Measurements from ENCODE around the gene CHCHD3.
A peak's percentile ranks its signal among the peaks of the same experiment; 100 is the strongest.
"Not testable (repeated sequence)": the region's sequence is repeated elsewhere in the genome, so short reads cannot be mapped to it uniquely, and the experiment has no call there.

The CHCHD3 gene

GRCh38 chr7:133044722-133045473 is 37.0 kb downstream of the CHCHD3 start:
- no peak for DNase-seq (ENCODE audit: low spot score)

- DNase-seq (ENCODE audit: low spot score), result no peak
Measured at GRCh38 chr7:133040674-133041073, 41.2 kb downstream of the CHCHD3 start.

- no peak for DNase-seq (ENCODE audit: low spot score)
Measured at GRCh38 chr7:133040178-133040577, 41.7 kb downstream of the CHCHD3 start.

- no peak for DNase-seq (ENCODE audit: low spot score)
Measured at GRCh38 chr7:133039614-133040013, 42.3 kb downstream of the CHCHD3 start.

GRCh38 chr7:133036289-133036688 is 45.6 kb downstream of the CHCHD3 start:
- no peak for DNase-seq (ENCODE audit: low spot score)

- not testable (repeated sequence) for DNase-seq (ENCODE audit: low spot score)
Measured at GRCh38 chr7:133035240-133035639, 46.6 kb downstream of the CHCHD3 start.

- DNase-seq (ENCODE audit: low spot score), result no peak
Measured at GRCh38 chr7:133030346-133030745, 51.5 kb downstream of the CHCHD3 start.

GRCh38 chr7:133029463-133029862 is 52.4 kb downstream of the CHCHD3 start:
- DNase-seq (ENCODE audit: low spot score), result no peak

GRCh38 chr7:133027397-133027796 is 54.5 kb downstream of the CHCHD3 start:
- DNase-seq (ENCODE audit: low spot score), result no peak

GRCh38 chr7:133026210-133026859 is 55.6 kb downstream of the CHCHD3 start:
- DNase-seq (ENCODE audit: low spot score), result no peak

GRCh38 chr7:133025056-133025455 is 56.8 kb downstream of the CHCHD3 start:
- no peak for DNase-seq (ENCODE audit: low spot score)

GRCh38 chr7:133024596-133024995 is 57.3 kb downstream of the CHCHD3 start:
- no peak for DNase-seq (ENCODE audit: low spot score)

- DNase-seq (ENCODE audit: low spot score), result peak; percentile 38
Measured at GRCh38 chr7:133023370-133024071, 58.4 kb downstream of the CHCHD3 start.

GRCh38 chr7:133022661-133023060 is 59.2 kb downstream of the CHCHD3 start:
- DNase-seq (ENCODE audit: low spot score), result no peak

GRCh38 chr7:133021196-133021595 is 60.7 kb downstream of the CHCHD3 start:
- no peak for DNase-seq (ENCODE audit: low spot score)

GRCh38 chr7:133020496-133020895 is 61.4 kb downstream of the CHCHD3 start:
- no peak for DNase-seq (ENCODE audit: low spot score)

- DNase-seq (ENCODE audit: low spot score), result no peak
Measured at GRCh38 chr7:133019590-133019989, 62.3 kb downstream of the CHCHD3 start.

- no peak for DNase-seq (ENCODE audit: low spot score)
Measured at GRCh38 chr7:133016604-133017003, 65.3 kb downstream of the CHCHD3 start.

GRCh38 chr7:133015888-133016287 is 66.0 kb downstream of the CHCHD3 start:
- no peak for DNase-seq (ENCODE audit: low spot score)

- no peak for DNase-seq (ENCODE audit: low spot score)
Measured at GRCh38 chr7:133011746-133012145, 70.1 kb downstream of the CHCHD3 start.

GRCh38 chr7:133009426-133010252 is 72.3 kb downstream of the CHCHD3 start:
- no peak for DNase-seq (ENCODE audit: low spot score)

- DNase-seq (ENCODE audit: low spot score), result no peak
Measured at GRCh38 chr7:133007961-133008360, 73.9 kb downstream of the CHCHD3 start.

Measured in pons (tissue), 1 donor.